ENCODE results near the gene RANBP9.

GRCh38 chr6:13643125-13643524 lies 68.5 kb downstream of the RANBP9 start:
- no peak for TF ChIP-seq CTCF (IDR thresholded peaks at IDR 0.05)
- TF ChIP-seq POLR2A (IDR thresholded peaks at IDR 0.05), result no peak
- no peak for TF ChIP-seq POLR2AphosphoS5 (IDR thresholded peaks at IDR 0.05; ENCODE audit: insufficient read depth in 1 of 2, low read depth in 1 of 2)

Measured in vagina (tissue), 2 donors.